Measurements from ENCODE around the gene RNF144A.

- TF ChIP-seq TCF3 (IDR thresholded peaks at IDR 0.05; ENCODE audit: borderline replicate concordance, insufficient read depth, low read depth, low read length) (no peak), POLR2AphosphoS5 (IDR thresholded peaks at IDR 0.05; ENCODE audit: low read length) (no peak), EZH2 (IDR thresholded peaks at IDR 0.05; ENCODE audit: borderline replicate concordance, control insufficient read depth, low read depth, low read length) (no peak), CHD2 (IDR thresholded peaks at IDR 0.05; ENCODE audit: borderline replicate concordance, low read depth, low read length) (no peak), ELK1 (IDR thresholded peaks at IDR 0.05; ENCODE audit: low read depth, low read length) (no peak), E2F4 (IDR thresholded peaks at IDR 0.05; ENCODE audit: low read depth, low read length) (no peak)
Observed at GRCh38 chr2:7020939-7021470, 103.8 kb downstream of the RNF144A start.
